Right lobe of liver (tissue), 4 donors: ENCODE data around the gene RPS6KL1.

Experiments
- POLR2A ChIP-seq: fragments of 450-650 bp; IDR thresholded peaks from one replicate; pipeline ENCODE4 v1.6.1; 2017; ENCODE audit warnings: antibody characterized with exemption, mild to moderate bottlenecking
- TF ChIP-seq, protein P1 (sequence below), 4 donors: fragments of 200-600 bp in 3 of 4; fragments of 450-650 bp in 1 of 4; IDR thresholded peaks; one replicate each; pipeline versions ENCODE4 v1.5.1 to v1.8.0; 2016 to 2022; ENCODE audit warnings: antibody characterized with exemption in 4 of 4, mild to moderate bottlenecking in 2 of 4
- donor health status: DM: no; HTN: no; CAD: no.
- donor health status: DM: no; HTN: no; CAD: no.
- donor health status: DM: no; HTN: yes; CAD: no.

DNA sequence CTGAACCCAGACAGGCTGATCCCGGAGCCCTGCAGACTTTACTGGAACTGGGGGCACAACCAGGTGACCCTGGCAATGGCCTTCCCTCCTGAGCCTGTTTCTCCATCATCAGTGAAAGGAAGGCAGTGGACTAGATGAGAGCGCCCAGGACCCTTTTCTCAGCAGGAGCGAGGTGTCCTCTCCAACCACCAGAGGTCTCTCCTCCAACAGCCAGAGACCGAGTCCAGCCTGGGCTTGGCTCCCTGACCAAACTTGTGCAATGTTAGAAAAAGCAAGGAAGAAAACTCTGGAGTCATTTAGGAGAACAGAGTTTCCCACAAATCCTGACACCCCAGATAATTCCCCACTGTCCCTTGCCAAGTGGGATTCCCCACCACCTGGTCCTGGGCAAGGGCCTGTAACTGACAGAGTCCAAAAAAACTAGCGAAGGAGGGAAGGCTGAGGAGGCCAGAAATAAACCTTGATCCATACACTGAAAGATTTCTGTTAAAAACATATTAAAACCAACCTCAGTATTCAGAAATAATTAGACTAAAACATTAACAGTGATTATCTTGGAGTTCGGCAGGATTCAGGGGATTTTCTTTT, 9.0 kb downstream of the RPS6KL1 start:
- TF ChIP-seq, protein P1, sequence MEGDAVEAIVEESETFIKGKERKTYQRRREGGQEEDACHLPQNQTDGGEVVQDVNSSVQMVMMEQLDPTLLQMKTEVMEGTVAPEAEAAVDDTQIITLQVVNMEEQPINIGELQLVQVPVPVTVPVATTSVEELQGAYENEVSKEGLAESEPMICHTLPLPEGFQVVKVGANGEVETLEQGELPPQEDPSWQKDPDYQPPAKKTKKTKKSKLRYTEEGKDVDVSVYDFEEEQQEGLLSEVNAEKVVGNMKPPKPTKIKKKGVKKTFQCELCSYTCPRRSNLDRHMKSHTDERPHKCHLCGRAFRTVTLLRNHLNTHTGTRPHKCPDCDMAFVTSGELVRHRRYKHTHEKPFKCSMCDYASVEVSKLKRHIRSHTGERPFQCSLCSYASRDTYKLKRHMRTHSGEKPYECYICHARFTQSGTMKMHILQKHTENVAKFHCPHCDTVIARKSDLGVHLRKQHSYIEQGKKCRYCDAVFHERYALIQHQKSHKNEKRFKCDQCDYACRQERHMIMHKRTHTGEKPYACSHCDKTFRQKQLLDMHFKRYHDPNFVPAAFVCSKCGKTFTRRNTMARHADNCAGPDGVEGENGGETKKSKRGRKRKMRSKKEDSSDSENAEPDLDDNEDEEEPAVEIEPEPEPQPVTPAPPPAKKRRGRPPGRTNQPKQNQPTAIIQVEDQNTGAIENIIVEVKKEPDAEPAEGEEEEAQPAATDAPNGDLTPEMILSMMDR (IDR thresholded peaks at IDR 0.05), result peak; percentile 66 to 82 (median 73)
- no peak for TF ChIP-seq POLR2A
